Stimulated activated CD4-positive, alpha-beta T cell treated with anti-CD3 and anti-CD28 coated beads, Interleukin-1b, Interleukin-23, amount 100 ng/mL, for 24 hours (primary cell): ENCODE results near the gene KAT2A.

Source experiments
- DNase-seq, 4 experiments: peaks; one replicate each; pipeline ENCODE4 v3.0.0-alpha.2; 2020; ENCODE audit warnings: low read depth in 4 of 4, low spot score in 1 of 4

KAT2A gene

DNA sequence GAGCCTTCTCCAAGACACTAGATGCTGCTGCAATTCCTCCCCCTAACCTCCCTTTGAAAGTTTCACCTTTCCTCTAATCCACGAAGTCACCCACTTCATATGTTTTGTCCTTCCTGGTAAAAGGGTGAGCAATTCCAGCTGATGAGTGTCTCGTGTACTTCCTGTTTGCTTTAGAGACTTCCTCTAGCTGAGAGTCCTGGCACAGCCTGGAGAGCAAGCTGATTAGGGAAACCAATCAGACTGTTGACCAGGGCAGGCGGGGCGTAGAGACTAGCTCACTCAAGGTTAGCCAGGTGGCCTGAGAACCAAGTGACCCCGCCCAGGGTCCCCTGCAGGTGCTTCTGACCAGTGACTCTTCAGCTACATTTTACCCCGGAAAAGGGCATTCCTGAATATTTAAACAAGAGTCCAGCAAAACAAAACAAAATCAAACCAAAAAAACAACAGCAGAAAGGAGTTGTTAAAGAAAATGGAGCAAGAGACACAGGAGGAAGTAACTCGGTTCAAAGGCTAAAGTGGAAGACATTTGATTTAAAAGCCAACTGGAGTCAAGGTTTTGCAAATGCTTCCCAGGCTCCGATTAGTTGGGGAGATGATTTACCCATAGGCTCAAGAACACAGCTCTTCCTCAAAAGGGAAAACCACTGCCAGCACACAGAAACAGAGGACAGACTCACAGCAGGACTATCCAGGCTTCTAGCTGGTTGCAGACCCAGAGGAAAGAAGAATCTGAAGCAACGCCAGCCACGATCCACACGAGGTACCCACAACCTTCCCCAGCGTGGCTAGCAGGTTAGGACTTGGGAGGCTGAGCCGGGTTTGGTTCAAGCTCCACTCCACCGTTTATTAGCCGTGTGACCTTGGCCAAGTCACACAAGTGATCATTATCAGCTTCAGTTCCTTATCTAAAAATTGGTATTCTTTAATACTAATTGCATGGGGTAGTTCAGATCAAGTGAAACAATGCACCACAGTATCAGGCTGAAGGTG is 14.8 kb upstream of the KAT2A start:
- DNase-seq, result no peak

DNA sequence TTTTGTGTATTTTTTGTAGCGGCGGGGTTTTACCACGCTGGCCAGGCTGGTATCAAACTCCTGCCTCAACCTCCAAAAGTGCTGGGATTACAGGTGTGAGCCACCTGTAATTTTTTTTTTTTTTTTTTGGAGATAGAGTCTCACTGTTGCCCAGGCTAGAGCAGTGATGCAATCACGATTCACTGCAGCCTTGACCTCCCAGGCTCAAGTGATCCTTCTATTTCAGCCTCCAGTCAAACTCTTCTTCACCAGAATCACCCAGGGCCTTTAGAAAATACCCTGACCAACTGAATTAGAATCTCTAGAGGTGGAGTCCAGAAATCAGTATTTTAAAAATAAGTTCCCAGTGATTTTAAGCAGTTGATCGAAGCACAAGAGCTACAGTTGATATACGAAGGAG is 14.0 kb upstream of the KAT2A start:
- no peak for DNase-seq

DNA sequence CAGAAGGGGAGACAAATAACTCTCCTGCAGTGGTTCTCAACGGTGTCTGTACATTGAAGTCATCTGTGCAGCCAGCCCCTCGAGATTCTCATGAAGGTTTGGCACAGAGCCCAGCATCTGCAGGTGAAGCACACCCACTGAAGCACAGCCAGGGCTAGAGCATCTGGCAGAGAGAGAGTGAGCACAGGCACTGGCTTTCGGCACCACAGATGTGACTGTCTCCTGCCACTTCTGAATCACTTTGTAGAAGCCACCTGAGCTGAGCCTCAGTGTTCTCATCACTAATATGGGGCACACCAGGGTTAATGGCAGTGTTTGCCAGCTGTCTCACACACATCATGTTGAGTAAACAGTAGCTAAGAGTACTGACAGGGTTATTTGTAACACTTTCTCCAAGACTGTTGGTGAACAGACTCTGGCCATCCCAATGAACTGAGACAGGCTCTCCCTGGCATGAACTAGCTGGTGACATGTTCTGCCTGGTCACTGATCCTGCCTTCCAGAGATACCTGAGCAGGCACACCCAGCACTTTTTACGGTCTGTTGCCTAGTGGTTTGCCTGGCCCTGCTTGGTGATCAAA is 12.4 kb upstream of the KAT2A start:
- no peak for DNase-seq

DNA sequence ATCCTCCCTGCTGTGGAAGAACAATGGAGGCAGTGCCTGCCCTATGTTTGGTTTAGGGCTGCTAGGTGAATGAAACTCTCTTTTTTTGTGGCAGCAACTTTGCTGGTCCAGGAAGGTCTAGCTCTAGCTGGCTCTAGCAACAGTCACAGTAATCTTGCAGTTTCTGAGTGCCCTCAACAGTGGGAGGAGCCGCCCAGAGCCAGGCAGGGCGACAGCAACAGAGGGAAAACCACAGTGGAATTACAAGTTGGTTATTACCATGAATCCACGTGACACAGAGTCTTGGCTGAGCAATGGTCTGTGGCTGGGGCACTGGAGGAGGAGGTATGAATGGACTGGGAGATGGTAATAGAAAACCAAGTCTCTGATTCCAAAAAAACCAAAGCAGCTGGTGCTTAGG is 11.8 kb upstream of the KAT2A start:
- DNase-seq, result no peak

DNA sequence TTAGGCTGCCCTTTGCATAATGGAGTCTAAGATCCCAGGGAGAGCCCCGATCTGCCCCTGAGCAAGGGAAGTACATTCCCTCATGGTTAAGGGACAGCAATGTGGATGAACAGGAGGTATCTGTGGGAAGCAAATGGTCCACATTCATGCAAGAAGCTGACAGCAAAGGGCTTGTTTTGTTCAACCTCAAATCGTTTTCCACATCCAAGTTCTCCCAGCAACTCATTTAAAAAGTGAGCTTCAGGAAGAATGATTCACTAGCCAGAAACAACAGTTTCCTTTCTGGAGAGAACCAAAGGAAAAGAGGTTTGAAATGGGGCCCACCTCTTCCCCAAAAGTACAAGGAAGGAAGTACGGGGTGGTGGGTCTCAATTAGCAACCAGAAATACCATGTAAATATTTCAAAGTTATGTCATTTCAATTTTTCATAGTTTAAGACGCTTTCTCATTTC is 10.8 kb upstream of the KAT2A start:
- DNase-seq, result no peak

DNA sequence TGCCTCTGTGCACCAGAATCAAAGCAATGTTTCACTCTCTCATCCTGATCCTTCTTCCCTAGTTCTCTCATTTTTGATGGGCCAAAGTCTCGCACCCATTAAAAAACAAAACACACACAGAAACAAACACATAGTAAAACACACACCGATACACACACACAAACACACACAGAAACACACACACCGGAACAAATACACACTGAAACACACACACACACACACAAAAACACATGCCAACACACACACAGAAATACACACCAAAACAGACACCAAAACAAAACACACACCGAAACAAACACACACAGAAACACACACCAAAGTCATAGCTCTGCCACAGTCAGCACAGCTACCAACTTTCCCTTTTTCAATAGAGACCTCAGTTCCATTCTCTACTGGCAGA is 10.1 kb upstream of the KAT2A start:
- no peak for DNase-seq

DNA sequence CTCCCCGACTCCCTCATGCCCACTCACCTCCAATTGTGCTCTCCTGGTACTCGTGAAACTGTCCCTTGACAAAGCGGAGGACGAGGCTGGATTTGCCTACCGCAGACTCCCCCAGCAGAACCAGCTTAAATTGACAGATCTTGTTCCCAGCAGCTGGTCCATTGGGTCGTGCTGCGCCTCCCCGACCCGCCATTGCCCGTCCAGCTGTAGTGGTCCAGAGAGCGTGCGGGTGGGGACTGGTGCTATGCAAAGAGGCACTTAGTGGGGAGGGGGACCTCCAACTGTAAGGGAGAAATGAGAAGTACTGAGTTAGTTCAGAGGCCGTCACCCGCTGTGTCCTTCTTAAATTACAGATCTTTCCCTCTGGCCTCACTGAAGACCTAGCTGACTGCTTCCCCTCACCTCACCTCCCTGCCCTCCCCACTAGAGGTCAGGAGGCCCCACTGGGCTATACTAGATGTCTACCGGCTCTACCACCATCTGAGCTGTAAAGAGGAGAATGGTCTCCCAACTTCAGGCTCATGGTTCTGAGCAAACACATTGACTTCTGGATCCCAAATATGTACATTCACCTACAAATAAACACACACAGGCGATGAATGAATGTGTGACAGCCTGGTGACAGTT is 9.3 kb upstream of the KAT2A start:
- DNase-seq, result no peak

DNA sequence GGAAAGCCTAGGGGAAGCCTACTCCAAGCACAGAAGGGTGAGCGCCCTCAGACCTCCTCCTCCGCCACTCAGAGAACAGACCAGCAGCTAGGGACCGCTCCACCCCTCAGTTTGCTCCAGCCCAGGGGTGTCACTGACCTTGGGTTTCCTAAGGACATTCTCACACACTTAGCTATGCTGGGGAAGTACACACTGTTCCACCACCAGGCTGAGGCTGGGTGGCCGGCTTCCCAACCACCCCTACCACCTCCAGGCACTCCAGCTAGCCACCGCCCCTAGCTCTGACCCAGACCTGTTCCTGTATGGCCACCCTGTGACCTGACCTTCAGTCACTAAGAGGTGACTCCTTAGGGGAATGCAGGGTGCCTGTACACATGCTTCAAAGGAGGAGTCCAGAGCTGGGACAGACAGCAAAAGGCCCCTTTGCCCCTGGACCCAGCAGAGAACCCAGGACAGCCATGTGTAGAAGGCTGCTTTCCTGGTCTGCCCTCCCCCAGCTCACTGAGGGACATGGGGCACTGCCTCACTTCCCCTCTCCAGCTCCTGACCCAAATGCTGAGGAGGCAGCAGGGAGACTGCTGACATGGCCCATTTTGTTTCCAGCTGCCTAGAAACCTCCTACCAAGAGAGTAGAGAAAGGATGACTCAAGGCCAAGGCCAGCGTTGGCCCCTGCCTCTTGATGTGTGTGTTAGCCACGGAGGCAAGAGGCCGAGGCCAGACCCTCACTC is 8.1 kb upstream of the KAT2A start:
- DNase-seq, result no peak

DNA sequence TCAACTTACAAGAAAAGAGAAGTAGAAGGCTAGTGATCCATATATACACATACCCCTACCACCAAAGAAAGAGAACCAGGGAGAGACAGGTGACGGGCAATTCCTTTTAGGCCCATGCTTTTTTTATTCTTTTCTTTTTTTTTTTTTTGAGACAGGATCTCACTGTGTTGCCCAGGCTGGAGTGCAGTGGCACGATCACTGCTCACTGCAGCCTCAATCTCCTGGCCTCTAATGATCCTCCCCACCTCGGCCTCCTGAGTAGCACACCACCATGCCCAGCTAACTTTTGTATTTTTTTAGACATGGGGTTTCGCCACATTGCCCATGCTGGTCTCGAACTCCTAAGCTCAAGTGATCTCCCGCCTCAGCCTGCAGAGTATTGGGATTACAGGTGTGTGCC is 6.2 kb upstream of the KAT2A start:
- no peak for DNase-seq

DNA sequence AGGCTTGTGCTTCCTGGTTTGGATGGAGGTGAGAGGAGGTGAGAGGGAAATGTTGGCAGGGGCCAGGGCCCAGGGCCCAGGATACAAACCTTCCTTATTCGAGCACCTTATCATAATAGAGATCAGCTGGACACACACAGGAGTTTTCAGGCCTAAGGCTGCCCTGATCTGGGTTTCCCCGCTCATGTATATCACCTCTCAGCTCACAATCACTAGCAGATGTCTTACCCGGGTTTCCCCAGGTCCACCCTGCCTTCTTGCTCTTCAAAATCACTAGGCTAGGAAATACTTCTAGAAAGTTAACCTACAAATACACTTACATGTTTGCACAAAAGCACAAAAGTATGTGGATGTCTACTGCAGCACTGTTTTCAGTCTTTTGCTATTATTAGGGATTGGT is 5.7 kb upstream of the KAT2A start:
- no peak for DNase-seq

DNA sequence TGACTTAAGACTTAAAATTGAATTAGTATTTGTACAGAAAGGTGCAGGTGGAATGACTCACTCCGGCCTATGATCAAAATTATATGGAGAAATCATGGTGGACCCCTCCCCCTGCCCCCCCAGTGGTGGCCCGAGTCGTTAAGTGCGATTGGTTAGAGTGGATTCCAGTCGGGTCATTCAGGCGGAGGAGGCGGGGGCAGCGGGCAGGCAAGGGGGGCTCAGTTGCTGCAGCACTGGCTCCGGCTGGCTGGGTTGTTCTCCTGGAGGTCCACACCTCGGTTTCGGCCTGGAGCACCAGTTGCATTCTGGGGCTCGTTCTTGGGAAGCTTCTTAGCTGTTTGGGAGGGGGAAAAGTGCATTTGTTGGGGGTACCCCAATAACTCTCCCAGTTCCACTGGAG is 4.4 kb upstream of the KAT2A start:
- DNase-seq, result no peak

DNA sequence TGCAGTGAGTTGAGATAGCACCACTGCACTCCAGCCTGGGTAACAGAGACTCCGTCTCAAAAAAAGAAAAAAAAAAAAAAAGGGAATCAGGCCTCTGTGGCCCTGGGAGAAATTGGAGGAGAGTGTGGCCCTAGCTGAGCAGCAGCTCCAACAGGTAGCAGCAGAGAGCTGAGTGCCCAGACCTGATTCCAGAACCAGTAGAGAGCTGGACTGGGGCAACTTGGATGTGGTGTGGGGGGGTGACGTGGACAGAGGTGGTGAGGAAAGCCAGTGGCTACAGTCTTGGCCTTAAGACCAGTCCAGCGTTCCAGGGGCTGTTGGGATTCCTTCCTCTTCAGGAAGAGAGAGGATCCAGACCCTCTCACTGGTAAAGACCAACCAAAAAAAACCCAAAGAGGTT is 3.1 kb upstream of the KAT2A start:
- DNase-seq, result no peak

DNA sequence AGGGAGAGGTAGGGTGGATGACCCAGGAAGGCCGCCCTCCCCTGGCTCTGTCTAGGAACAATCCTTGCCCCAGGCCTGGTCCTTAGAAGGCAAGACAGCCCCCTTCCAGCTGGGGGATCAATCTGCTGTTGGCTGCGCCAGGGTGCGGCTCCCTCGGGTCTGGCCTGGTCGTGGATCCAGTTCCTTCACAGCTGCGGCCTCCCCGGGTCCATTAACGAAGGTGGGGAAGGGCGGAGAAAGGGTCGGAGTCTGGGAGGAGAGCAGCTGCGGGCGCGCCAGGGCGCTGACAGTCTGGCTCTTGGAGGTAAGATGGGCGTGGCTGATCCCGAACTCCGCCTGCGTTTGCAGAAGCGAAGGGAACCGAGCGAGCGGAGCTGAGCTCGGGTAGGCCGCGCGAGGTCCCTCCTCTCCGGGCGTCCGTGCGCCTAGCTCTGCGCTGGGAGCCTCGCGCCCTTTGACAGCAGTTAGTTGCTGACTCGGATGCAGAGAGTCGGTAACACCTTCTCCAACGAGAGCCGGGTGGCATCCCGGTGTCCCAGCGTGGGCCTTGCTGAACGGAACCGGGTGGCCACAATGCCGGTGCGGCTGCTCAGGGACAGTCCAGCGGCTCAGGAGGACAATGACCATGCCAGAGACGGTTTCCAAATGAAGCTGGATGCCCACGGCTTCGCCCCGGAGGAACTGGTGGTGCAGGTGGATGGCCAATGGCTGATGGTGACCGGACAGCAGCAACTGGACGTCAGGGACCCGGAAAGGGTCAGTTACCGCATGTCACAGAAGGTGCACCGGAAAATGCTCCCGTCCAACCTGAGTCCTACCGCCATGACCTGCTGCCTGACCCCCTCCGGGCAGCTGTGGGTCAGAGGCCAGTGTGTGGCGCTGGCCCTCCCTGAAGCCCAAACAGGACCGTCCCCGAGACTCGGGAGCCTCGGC is 1.5 kb upstream of the KAT2A start, which contains the start of gene HSPB9:
TSS of gene HSPB9 (plus strand) at position 434 of the 933 bp plus-strand sequence. CDS start at position 481, 47 bp downstream.
- no peak for DNase-seq

DNA sequence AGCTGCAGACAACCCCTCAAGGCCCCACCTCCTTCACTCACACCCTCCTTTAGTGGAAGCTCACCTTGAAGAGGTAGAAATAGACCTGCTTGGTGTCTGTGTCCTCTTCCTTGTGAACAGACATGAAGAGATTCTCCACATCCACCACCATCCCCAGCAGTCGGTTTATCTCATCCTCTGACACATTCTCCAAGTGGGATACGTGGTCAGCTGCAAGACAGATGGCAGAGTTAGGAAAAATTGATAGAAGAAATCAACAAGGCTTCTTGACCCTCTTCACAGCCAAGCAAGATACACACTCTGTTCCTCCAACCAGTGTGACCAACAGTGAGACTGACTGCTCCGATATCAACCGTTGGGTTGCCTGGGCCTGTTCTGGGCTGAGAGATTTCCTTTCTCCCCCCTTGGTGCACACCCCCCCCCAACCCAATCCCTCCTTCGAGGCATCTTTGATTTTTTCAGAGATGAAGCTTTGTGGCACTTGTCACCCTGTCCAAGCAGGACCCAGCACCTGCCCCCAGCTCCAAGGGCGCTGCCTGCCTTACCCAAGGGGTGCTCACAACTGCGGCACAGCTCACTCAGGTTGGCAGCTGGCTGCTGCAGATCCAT is 902 bp downstream of the KAT2A start:
- DNase-seq, result no peak

DNA sequence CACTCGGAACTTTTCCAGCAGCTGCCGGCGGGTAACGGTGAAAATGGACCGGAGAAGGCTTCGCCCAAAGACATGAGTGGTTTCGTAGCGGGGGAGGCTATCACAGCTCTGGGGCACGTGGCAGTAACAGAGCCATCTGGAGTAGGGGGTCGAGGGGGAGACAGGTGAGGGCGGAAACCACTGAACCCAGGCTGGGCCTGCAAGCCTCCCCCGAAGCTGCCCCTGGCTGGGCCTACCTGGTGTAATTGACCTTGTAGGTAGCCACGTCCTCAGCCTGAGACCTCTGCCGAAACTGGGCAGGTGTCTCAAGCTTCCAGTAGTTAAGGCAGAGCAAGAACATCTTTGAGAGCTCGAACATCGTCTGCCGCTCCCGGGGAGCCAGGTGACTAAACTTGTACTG is 1.9 kb downstream of the KAT2A start:
- DNase-seq, result no peak

DNA sequence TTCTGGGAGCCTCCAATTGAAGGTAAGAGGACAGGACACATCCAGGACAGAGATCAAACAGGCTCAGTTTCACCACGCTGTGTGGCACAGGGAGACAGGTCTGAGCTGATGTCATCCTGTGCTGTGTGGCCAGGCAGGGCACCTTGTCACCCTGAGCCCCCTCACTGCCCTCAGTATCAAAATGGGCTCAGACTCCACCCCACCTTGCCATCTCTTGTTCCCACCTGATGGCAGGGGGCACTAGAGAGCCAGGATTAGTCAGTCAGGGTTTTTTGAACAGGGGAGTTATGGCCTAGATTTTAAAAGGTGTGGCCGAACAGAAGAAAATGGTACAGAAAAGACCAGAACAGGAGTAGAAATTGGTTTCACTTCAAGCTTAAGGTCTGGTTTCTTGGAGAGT is 2.6 kb downstream of the KAT2A start:
- no peak for DNase-seq

DNA sequence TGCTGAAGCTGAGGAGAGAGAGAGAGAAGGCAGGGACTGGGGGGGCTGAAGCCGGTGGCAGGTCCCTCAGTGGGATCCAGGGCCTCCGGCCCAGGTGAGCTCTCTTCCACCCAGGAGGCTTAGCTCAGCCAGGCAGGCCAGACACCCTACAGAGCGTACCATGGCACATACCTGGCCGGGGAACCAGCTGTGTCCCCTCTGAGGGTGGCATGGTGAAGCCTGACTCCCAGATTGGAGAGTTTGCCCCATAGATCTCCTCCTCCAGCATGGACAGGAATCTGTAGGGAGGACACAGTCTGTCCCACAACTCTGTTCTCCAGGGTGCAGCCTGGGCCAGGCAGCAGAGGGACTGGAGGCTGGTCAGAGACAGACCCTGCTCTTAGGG is 3.0 kb downstream of the KAT2A start:
- DNase-seq, result no peak

DNA sequence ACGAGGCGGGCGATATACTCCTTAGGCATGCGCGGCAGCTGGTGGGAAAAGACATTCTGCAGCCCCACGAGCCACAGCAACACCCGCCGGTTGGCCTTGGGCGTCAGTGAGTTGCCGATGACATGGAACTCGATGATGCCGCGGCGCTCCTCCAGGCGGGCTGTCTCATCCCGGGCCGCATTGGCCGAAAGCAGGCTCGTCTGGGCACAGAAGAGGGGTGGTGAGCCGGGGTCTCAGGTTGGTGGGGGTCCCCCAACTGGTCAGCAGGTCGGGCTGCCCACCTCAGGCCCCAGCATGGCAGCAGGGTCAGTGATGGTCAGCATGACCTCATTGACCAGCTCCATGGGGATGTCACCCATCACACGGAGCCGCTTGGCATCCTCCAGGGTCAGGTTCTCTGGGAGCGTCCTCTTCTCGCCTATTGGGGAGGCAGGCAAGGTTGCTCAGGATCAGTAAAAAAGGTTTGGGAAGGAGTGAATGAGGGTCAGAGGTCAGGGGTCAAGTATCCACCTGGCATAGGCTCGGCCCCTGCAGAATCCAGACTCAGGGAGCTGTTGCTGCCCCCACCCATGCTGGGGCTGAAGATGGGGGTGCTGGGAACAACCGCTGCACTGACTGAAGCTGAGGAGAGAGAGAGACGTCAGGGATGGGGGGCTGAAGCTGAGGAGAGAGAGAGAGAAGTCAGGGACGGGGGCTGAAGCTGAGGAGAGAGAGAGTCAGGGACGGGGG is 3.6 kb downstream of the KAT2A start:
- DNase-seq, result no peak

DNA sequence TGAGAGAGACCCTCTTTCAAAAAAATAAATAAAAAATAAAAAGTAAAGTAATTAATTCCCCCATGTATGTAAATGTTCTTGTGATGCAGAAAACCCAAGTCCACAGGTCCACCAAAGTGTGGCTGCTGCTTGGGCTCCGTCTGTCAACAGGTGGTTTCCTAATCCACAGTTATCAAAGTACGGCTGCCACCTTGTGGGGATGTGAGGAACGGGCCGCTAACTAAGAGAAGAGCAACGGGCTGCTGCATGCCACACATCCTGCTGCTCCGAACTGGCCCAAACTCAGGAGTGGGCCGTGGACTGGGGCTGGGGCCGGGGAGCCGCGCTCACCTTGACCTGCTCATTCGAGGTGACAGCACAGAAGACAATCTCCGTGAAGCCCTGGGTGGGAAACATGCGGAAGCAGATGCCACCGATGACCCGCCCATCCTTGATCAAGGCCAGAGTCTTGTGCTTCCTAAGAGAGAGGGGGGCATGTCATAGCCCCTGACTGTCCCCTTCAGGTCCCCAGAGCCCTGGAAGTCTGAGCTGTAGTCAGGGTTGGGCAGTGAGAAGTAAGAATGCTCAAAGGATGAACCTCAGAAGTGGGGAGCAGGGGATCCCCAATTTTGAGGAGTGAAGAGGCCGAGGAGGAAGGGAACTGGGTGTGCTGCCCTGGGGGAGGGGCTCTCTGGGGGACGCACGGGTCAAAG is 4.3 kb downstream of the KAT2A start:
- DNase-seq, result peak; percentile 56 to 70 (median 64)
